LNCAP (cell line): Measurements from ENCODE around the gene SYT6.

Experiments used
- CTCF ChIP-seq: fragments of 450-650 bp; IDR thresholded peaks from 2 replicates; pipeline ENCODE4 v1.5.1; 2017; ENCODE audit warnings: mild to moderate bottlenecking

SYT6 gene

GRCh38 chr1:114153261-114154145 is at the start of gene SYT6:
Gene SYT6, minus strand, starts transcription at chr1:114153869. Its CDS starts 97 bp downstream, at chr1:114153772.
- no peak for TF ChIP-seq CTCF

- TF ChIP-seq CTCF, result no peak
These were observed 47.8 kb upstream of the SYT6 start for GRCh38 chr1:114201486-114201885.

GRCh38 chr1:114199017-114199594 is 45.4 kb upstream of the SYT6 start:
- no peak for TF ChIP-seq CTCF

GRCh38 chr1:114196992-114197907 is 43.6 kb upstream of the SYT6 start:
- no peak for TF ChIP-seq CTCF

GRCh38 chr1:114195819-114196218 is 42.1 kb upstream of the SYT6 start:
- no peak for TF ChIP-seq CTCF

GRCh38 chr1:114192328-114192727 is 38.7 kb upstream of the SYT6 start:
- TF ChIP-seq CTCF, result no peak

- no peak for TF ChIP-seq CTCF
These were observed 35.7 kb upstream of the SYT6 start for GRCh38 chr1:114189398-114189797.
